ENCODE data around the gene AZU1. TPM values are rescaled to one million over a fixed set of nuclear protein-coding genes. Genes with fewer than 3 reads are reported as not detected.

The AZU1 gene
- total and polyA plus RNA-seq, 2 of the 8 experiments (the other 6 are each of a cell fraction or from before 2014, with no cell fraction given), result 0.80 to 1.3 TPM

DNA sequence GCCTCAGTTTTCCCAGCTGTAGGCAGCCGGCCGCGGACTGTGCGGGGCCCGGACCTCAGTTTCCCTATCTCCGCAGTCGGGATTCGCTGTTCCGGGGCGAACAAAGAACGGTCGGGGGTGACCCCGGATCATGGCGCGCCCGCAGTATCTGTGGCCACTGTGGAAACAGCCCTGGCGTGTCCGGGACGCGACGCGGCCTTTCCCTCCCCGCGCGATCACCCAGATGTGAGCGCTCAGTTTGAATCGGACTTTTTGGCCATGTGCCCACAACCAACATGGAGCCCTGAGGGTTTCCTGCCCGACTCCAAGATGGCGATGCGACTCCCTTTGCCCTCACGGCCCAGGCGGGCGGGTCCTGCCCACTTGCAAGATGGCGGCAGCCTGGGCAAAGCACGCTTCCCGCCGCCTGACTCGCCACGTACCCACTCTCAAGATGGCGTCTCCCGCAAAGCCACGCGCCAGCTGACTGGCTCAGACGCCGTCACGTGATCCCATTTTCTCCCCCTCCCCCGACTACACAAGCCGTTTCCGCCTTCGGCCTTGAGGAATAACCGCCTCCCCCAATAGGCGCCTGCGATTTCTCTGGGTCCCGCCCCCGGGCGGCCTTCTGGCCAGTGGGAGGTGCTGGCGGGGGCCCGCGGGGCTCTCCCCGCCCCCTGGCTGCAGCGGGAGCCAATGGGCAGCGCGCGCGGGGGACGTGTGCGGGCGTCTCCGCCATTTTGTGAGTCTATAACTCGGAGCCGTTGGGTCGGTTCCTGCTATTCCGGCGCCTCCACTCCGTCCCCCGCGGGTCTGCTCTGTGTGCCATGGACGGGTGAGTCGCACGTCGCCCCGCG lies 30.7 kb upstream of the AZU1 start, which contains the start of gene PTBP1 (continued):
- TF ChIP-seq, protein P1, sequence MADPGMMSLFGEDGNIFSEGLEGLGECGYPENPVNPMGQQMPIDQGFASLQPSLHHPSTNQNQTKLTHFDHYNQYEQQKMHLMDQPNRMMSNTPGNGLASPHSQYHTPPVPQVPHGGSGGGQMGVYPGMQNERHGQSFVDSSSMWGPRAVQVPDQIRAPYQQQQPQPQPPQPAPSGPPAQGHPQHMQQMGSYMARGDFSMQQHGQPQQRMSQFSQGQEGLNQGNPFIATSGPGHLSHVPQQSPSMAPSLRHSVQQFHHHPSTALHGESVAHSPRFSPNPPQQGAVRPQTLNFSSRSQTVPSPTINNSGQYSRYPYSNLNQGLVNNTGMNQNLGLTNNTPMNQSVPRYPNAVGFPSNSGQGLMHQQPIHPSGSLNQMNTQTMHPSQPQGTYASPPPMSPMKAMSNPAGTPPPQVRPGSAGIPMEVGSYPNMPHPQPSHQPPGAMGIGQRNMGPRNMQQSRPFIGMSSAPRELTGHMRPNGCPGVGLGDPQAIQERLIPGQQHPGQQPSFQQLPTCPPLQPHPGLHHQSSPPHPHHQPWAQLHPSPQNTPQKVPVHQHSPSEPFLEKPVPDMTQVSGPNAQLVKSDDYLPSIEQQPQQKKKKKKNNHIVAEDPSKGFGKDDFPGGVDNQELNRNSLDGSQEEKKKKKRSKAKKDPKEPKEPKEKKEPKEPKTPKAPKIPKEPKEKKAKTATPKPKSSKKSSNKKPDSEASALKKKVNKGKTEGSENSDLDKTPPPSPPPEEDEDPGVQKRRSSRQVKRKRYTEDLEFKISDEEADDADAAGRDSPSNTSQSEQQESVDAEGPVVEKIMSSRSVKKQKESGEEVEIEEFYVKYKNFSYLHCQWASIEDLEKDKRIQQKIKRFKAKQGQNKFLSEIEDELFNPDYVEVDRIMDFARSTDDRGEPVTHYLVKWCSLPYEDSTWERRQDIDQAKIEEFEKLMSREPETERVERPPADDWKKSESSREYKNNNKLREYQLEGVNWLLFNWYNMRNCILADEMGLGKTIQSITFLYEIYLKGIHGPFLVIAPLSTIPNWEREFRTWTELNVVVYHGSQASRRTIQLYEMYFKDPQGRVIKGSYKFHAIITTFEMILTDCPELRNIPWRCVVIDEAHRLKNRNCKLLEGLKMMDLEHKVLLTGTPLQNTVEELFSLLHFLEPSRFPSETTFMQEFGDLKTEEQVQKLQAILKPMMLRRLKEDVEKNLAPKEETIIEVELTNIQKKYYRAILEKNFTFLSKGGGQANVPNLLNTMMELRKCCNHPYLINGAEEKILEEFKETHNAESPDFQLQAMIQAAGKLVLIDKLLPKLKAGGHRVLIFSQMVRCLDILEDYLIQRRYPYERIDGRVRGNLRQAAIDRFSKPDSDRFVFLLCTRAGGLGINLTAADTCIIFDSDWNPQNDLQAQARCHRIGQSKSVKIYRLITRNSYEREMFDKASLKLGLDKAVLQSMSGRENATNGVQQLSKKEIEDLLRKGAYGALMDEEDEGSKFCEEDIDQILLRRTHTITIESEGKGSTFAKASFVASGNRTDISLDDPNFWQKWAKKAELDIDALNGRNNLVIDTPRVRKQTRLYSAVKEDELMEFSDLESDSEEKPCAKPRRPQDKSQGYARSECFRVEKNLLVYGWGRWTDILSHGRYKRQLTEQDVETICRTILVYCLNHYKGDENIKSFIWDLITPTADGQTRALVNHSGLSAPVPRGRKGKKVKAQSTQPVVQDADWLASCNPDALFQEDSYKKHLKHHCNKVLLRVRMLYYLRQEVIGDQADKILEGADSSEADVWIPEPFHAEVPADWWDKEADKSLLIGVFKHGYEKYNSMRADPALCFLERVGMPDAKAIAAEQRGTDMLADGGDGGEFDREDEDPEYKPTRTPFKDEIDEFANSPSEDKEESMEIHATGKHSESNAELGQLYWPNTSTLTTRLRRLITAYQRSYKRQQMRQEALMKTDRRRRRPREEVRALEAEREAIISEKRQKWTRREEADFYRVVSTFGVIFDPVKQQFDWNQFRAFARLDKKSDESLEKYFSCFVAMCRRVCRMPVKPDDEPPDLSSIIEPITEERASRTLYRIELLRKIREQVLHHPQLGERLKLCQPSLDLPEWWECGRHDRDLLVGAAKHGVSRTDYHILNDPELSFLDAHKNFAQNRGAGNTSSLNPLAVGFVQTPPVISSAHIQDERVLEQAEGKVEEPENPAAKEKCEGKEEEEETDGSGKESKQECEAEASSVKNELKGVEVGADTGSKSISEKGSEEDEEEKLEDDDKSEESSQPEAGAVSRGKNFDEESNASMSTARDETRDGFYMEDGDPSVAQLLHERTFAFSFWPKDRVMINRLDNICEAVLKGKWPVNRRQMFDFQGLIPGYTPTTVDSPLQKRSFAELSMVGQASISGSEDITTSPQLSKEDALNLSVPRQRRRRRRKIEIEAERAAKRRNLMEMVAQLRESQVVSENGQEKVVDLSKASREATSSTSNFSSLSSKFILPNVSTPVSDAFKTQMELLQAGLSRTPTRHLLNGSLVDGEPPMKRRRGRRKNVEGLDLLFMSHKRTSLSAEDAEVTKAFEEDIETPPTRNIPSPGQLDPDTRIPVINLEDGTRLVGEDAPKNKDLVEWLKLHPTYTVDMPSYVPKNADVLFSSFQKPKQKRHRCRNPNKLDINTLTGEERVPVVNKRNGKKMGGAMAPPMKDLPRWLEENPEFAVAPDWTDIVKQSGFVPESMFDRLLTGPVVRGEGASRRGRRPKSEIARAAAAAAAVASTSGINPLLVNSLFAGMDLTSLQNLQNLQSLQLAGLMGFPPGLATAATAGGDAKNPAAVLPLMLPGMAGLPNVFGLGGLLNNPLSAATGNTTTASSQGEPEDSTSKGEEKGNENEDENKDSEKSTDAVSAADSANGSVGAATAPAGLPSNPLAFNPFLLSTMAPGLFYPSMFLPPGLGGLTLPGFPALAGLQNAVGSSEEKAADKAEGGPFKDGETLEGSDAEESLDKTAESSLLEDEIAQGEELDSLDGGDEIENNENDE (IDR thresholded peaks at IDR 0.05; ENCODE audit: insufficient replicate concordance, low read length), result no peak
- TF ChIP-seq SP4 (IDR thresholded peaks at IDR 0.05; ENCODE audit: low read length), result peak; percentile 69; the same call in 1 of the 2 replicates
- no peak for TF ChIP-seq RAD21 (IDR thresholded peaks at IDR 0.05 in 1 of 2, conservative IDR thresholded peaks at IDR 0.05 in 1 of 2; ENCODE audit: low read depth in 2 of 2, low read length in 2 of 2)
- peak; percentile 75 for TF ChIP-seq SP2 (IDR thresholded peaks at IDR 0.05; ENCODE audit: low read length)
- TF ChIP-seq POLR2AphosphoS5 (IDR thresholded peaks at IDR 0.05; ENCODE audit: low read depth, low read length), result peak; percentile 94
- no peak for TF ChIP-seq RXRA (IDR thresholded peaks at IDR 0.05; ENCODE audit: insufficient read depth, low read depth, low read length)
- TF ChIP-seq EP300 (IDR thresholded peaks at IDR 0.05; ENCODE audit: borderline replicate concordance in 1 of 2, low read depth in 2 of 2, low read length in 2 of 2), result 0 out of 3 replicates have a peak, but pooled peaks of 1 of the 2 experiments have one; percentile 13
- TF ChIP-seq TAF7 (optimal IDR thresholded peaks at IDR 0.05; ENCODE audit: borderline replicate concordance, low read depth, low read length), result peak; percentile 67
- TF ChIP-seq PHF8 (conservative IDR thresholded peaks at IDR 0.05; ENCODE audit: low read depth, low read length), result no peak; the same call in 1 of the 2 replicates
